Measurements from ENCODE around the gene PABPC1L.
A peak's percentile ranks its signal among the peaks of the same experiment; 100 is the strongest.
"Not testable (repeated sequence)": the region's sequence is repeated elsewhere in the genome, so short reads cannot be mapped to it uniquely, and the experiment has no call there.

PABPC1L gene

GRCh38 chr20:44909872-44910689 is at the start of gene PABPC1L:
TSS of gene PABPC1L (plus strand) at chr20:44910060. CDS start at chr20:44910144, 84 bp downstream.
- DNase-seq (ENCODE audit: low read depth), result peak; percentile 68
- peak within 1 kb of the TSS; percentile 76 for H3K4me3 ChIP-seq (replicated peaks; ENCODE audit: low read depth, low read length)
- TF ChIP-seq, protein P1, sequence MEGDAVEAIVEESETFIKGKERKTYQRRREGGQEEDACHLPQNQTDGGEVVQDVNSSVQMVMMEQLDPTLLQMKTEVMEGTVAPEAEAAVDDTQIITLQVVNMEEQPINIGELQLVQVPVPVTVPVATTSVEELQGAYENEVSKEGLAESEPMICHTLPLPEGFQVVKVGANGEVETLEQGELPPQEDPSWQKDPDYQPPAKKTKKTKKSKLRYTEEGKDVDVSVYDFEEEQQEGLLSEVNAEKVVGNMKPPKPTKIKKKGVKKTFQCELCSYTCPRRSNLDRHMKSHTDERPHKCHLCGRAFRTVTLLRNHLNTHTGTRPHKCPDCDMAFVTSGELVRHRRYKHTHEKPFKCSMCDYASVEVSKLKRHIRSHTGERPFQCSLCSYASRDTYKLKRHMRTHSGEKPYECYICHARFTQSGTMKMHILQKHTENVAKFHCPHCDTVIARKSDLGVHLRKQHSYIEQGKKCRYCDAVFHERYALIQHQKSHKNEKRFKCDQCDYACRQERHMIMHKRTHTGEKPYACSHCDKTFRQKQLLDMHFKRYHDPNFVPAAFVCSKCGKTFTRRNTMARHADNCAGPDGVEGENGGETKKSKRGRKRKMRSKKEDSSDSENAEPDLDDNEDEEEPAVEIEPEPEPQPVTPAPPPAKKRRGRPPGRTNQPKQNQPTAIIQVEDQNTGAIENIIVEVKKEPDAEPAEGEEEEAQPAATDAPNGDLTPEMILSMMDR (IDR thresholded peaks at IDR 0.05; ENCODE audit: low read length, missing control alignments), result no peak

DNA sequence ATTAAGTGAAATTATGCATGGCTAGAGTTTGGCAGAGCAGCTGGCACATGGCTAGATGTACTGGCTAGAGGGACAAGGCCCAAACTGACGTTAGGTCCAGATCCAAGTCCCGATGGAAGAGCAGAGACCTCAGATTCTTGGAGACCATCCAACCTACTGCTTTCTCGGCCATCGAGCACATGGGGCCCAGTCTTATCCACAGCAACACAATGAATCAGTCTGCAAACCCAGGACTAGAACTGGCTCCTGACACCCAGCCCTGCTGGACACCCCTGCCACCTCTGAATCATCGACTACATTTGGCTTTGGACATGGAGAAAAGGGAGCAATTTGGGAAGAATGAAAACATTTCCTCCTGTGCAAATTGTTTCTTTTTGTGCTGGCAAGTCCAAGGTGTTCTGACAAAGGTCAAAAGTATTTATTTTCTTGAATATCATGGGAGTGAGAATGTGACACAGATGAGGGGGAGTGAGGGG is 48.3 kb upstream of the PABPC1L start:
- H3K4me3 ChIP-seq (replicated peaks; ENCODE audit: low read depth, low read length), result no peak overlapping the region
- DNase-seq (ENCODE audit: low read depth), result peak; percentile 62
- TF ChIP-seq, protein P1 (IDR thresholded peaks at IDR 0.05; ENCODE audit: low read length, missing control alignments), result no peak

GRCh38 chr20:44862286-44862685 is 47.6 kb upstream of the PABPC1L start:
- no peak overlapping the region for H3K4me3 ChIP-seq (replicated peaks; ENCODE audit: low read depth, low read length)
- TF ChIP-seq, protein P1 (IDR thresholded peaks at IDR 0.05; ENCODE audit: low read length, missing control alignments), result no peak
- DNase-seq (ENCODE audit: low read depth), result no peak

- not testable (repeated sequence) for DNase-seq (ENCODE audit: low read depth); H3K4me3 ChIP-seq (replicated peaks; ENCODE audit: low read depth, low read length)
These were observed 46.3 kb upstream of the PABPC1L start for GRCh38 chr20:44863365-44864084.

- DNase-seq (ENCODE audit: low read depth); H3K4me3 ChIP-seq (replicated peaks; ENCODE audit: low read depth, low read length): not testable (repeated sequence)
These were observed 45.4 kb upstream of the PABPC1L start for GRCh38 chr20:44864493-44864892.

DNA sequence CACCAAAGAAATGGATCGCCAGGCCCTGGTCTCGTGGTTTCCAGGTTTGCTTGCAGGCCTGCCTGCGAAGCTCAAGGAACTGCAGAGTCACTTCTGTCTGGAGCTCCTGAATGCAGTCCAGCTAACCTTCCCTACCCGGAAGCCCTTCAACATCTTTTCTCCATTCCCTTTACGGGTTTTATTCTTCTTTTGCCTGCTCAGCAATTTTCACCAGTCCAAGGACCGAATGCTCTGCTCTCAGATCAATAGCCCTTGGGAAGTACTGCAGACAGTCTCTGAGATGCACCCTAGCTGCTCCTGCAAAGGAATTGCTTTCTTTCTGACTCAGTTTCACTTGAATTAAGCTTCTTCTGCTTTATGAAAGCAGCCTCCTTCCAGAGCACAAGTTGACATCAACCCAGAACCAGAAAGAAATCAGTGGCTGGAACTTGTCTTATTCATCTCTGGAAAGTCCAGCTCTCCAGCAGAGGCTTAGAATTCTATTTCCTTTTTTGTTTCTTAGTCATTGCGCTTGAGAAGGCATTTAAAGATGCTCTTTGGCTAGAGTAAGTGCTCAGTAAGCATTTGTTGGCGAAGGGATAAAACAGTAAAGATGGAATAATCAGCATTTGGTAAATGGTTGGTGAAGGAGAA is 43.0 kb upstream of the PABPC1L start:
- no peak for DNase-seq (ENCODE audit: low read depth)
- no peak overlapping the region for H3K4me3 ChIP-seq (replicated peaks; ENCODE audit: low read depth, low read length)
- TF ChIP-seq, protein P1 (IDR thresholded peaks at IDR 0.05; ENCODE audit: low read length, missing control alignments), result no peak

GRCh38 chr20:44869471-44869870 is 40.4 kb upstream of the PABPC1L start:
- TF ChIP-seq, protein P1 (IDR thresholded peaks at IDR 0.05; ENCODE audit: low read length, missing control alignments), result no peak

GRCh38 chr20:44882360-44882759 is 27.5 kb upstream of the PABPC1L start:
- DNase-seq (ENCODE audit: low read depth); H3K4me3 ChIP-seq (replicated peaks; ENCODE audit: low read depth, low read length): not testable (repeated sequence)

More at GRCh38 chr20:44869471-44869870, 40.4 kb upstream of the PABPC1L start:
- DNase-seq (ENCODE audit: low read depth), result no peak
- no peak overlapping the region for H3K4me3 ChIP-seq (replicated peaks; ENCODE audit: low read depth, low read length)

Measured in fibroblast of pulmonary artery (primary cell).